KG1 (cell line): ENCODE data around the gene HMGB4.

Experiments
- DNase-seq: peaks from one replicate; lab custom pipeline; 2025; lab: John Stamatoyannopoulos, UW

Gene HMGB4, protein sequence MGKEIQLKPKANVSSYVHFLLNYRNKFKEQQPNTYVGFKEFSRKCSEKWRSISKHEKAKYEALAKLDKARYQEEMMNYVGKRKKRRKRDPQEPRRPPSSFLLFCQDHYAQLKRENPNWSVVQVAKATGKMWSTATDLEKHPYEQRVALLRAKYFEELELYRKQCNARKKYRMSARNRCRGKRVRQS

GRCh38 chr1:33863779-33864178 is at the start of gene HMGB4:
Gene HMGB4, plus strand, starts transcription at chr1:33864079. Its CDS starts 113 bp downstream, at chr1:33864192.
- no peak for DNase-seq

DNA sequence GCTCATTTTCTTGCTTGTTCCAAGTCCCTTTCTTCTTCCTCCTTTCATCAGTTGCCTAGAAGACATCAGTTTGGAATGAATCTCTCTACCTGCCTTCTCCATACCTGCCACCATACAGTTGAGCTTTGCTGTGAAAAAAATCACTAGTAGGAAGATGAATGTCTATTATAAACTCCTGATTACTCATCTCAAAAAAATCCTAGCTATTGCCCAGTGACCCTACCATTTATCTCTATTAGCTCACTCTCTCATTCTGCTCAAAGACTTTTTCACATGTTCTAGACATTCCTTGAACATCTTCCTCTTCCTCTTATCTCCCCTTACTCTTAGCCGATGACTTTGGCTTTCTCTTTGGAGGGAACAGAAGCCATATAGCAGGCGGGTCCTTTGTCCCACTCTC is 49.7 kb upstream of the HMGB4 start:
- no peak for DNase-seq

GRCh38 chr1:33815061-33815460 is 48.8 kb upstream of the HMGB4 start:
- no peak for DNase-seq

DNA sequence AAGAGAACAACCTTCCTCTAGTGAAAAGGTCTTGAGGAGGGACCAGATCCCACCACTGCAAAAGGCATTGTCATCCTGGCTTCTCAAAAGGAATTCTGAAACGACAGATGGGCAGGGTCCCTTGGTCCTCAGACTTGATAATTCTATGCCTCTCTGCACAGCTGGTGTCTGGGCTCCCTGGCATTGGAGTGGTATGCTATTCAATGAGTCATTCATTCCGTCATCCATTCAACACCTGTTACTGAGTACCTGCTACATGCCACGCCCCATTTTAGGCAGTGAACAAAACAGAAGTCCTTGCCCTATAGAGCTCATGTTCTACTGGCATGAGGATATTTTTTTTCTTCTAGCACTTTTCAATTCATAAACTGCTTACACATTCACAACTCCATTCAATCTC is 45.8 kb upstream of the HMGB4 start:
- DNase-seq: no peak

- no peak for DNase-seq
Measured at GRCh38 chr1:33819290-33819912, 44.5 kb upstream of the HMGB4 start.

- no peak for DNase-seq
Measured at GRCh38 chr1:33819913-33820311, 44.0 kb upstream of the HMGB4 start.

GRCh38 chr1:33820804-33821203 is 43.1 kb upstream of the HMGB4 start:
- no peak for DNase-seq

DNA sequence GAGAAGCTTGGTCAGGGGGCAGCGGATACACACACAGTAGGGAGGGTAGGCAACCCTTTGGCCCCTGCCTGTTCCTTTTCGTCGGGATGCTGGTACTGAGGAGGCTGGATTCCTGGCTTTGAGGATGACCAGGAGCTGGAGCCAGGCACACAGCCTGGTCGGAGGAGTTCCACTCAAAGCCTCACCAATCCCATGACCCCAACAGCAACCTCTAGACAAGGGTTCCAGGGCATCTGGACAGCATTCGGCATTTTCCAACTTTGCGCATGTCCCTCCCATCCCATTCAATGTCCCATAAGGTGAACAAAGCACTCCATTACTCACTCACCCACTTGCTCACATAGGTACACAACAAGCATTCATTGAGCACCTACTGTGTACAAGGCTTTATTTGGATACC is 42.6 kb upstream of the HMGB4 start:
- DNase-seq: no peak

GRCh38 chr1:33822396-33822795 is 41.5 kb upstream of the HMGB4 start:
- DNase-seq: no peak

DNA sequence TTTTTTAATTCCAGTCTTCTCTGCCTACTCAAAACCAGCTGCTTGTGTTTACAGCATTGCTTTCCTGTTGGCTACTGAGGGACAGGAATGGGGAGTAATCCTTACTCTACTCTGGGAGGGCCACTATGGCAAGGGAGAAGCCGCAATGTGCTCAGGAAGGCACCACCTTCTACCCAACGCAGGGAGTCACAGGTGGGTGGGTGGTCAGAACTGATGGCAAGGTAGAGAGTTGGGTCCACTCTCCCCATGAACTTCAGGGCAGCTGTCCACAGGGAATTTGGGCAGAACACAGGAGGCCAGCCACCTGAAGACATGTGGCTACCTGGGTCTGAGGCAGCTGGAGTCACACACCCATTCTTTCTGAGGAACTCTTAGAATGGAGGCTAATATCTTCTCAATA is 40.5 kb upstream of the HMGB4 start:
- no peak for DNase-seq

GRCh38 chr1:33823830-33824229 is 40.0 kb upstream of the HMGB4 start:
- no peak for DNase-seq

DNA sequence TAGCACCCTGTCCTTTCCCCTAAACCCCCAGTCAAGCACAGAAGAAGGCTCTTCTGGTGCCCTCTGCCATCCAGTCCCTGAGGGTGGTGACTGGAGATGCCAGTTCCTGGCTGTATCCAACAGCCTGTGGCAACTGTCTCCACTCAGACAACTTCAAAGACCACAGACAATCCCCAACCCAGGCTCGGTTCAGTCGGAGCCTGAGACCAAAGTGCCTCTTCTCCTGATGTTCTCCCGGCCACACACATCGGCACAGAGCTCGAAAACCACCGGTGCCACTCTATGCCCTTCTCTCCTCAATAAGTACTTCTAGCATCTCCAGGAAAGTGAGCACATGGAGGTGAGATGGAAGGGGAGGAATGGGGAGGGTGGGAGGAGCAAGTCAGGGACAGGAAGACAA is 39.6 kb upstream of the HMGB4 start:
- no peak for DNase-seq

GRCh38 chr1:33824971-33825370 is 38.9 kb upstream of the HMGB4 start:
- no peak for DNase-seq

- DNase-seq: no peak
Measured at GRCh38 chr1:33825506-33825905, 38.4 kb upstream of the HMGB4 start.

DNA sequence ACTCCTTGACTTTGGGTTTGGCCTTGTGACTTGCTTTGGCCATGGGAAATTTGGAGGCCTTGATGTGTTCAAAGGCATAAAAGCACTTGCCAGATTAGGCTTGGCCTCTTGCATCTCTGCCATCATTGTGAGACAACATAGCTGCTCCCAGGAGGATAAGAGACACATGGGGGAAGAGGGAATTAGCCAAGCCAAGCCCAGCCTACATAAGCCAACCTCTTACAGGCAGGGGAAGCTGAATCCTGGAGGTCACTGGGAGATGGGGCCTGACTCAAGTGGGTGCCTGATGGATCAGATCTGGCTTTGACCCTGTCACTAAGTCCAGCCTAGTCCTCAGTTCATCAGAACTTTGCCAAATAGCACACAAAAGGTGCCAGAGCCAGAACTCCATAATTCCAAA is 37.6 kb upstream of the HMGB4 start:
- no peak for DNase-seq

- no peak for DNase-seq
Measured at GRCh38 chr1:33826711-33827110, 37.2 kb upstream of the HMGB4 start.

DNA sequence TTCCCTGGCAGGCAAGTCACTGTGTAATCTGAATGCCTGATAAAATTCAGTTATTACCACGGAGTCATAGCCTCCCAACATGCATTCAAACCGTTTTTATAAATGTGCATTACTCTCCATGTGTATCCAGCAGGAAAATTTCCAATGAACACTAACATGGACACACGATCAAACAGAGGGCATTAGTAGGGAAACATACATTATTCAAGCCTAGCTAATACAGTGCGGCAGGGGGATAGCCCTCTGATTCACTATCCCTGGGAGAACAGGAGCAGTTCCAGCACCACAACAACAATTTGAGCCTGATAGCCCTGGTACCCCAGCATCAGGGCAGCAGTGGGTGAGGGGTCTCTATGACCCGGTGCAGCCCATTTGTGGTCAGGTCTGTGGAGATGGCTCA is 35.8 kb upstream of the HMGB4 start:
- DNase-seq: no peak

GRCh38 chr1:33828654-33829053 is 35.2 kb upstream of the HMGB4 start:
- no peak for DNase-seq

- DNase-seq: no peak
Measured at GRCh38 chr1:33836911-33837310, 27.0 kb upstream of the HMGB4 start.

- no peak for DNase-seq
Measured at GRCh38 chr1:33837635-33838034, 26.2 kb upstream of the HMGB4 start.

DNA sequence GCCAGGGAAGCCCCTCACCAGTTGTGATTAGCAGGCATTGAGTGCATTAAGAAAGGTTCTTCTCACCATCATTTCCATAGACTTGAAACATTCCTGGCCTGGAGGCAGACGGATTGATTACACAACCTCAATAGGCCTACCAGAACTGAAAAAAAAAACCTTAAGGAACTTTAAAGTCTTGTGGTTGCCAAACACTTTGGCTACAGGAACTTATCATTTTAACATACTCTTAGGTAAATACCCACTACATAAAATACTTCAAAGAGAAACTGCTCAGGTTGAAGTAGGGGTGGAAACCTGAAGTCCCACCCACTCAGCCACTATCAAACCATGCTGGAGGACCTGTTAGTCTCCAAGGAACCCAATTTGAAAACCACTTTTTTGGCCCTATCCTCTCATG is 22.4 kb upstream of the HMGB4 start:
- no peak for DNase-seq

GRCh38 chr1:33842348-33842747 is 21.5 kb upstream of the HMGB4 start:
- no peak for DNase-seq

GRCh38 chr1:33844166-33844565 is 19.7 kb upstream of the HMGB4 start:
- DNase-seq: no peak

- DNase-seq: no peak
Measured at GRCh38 chr1:33846861-33847260, 17.0 kb upstream of the HMGB4 start.
